Measurements from ENCODE around the gene ATP8A1. TPM values are rescaled to one million over a fixed set of nuclear protein-coding genes. Genes with fewer than 3 reads are reported as not detected.

Gene ATP8A1
- total and polyA plus RNA-seq, 2 of the 8 experiments (the other 6 are each of a cell fraction or from before 2014, with no cell fraction given), result 3.7 to 14.9 TPM

DNA sequence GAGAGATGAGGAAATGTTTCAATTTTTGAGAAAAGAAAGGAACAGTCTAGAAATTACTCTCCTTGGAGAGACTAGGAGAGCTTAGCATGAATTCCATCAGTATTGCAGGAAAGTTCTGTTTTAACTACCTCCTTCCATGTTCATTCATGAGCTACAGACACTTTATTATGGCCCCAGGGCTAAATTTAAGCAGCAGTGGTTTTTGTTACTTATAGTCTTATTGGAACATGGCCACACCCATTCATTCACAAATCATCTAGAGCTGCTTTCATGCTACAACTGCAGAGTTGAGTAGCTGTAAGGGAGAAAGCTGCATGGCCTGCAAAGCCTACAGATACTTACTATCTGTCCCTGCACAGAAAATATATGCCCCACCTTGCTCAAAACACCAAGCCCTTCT, 178.0 kb downstream of the ATP8A1 start:
- no peak overlapping the region for H4K5ac ChIP-seq (ENCODE audit: insufficient read length, low read depth, low read length)
- H2BK5ac ChIP-seq (ENCODE audit: low read depth, low read length), result no peak overlapping the region
- CTCF ChIA-PET (ENCODE audit: partially characterized antibody), result interaction anchor here (0.8 to 1.1 kb wide), 3 partner anchors 12 to 41 kb away, joined by 3 read pairs; no protein-coding TSS in a partner anchor
- H2BK12ac ChIP-seq (ENCODE audit: low read depth, low read length), result no peak overlapping the region; the same call in 1 of the 2 replicates
- H4K8ac ChIP-seq (ENCODE audit: extremely low read depth, insufficient read depth, low read length), result no peak overlapping the region
- H3K56ac ChIP-seq (replicated peaks; ENCODE audit: insufficient read length, low read depth, low read length), result no peak overlapping the region
- H3K4me1 ChIP-seq (replicated peaks in 1 of 4; ENCODE audit: control insufficient read depth in 3 of 4, insufficient read depth in 4 of 4, low read length in 3 of 4), result peaks cover 0 to 9% (median 1%) of the 10 kb centered on the region in 4 experiments; a peak in 4 of 7 replicates
- no peak overlapping the region for H3K27ac ChIP-seq (ENCODE audit: low read depth, low read length)
- H3K36me3 ChIP-seq (ENCODE audit: control insufficient read depth in 2 of 4, insufficient read depth in 4 of 4, low read length in 3 of 4), result no peaks in the 10 kb centered on the region
- POLR2A ChIA-PET (ENCODE audit: partially characterized antibody), result interaction anchor here (1.0 kb wide), 1 partner anchor 38 kb away, joined by 4 read pairs; no protein-coding TSS in a partner anchor
- no peak overlapping the region for H3K4me3 ChIP-seq (ENCODE audit: extremely low read depth in 1 of 4, insufficient read depth in 2 of 4, low read depth in 3 of 4, low read length in 4 of 4)
- no peak overlapping the region for H4K91ac ChIP-seq (replicated peaks; ENCODE audit: insufficient read length, low read length)
- no peak overlapping the region for H3K9ac ChIP-seq (replicated peaks in 1 of 4; ENCODE audit: extremely low read depth in 1 of 4, low read depth in 3 of 4, low read length in 3 of 4)
- DNase-seq (ENCODE audit: low read depth in 1 of 2, low spot score in 2 of 2) (no peak), FAIRE-seq (no peak)
- H3K23ac ChIP-seq (ENCODE audit: insufficient read length), result no peak overlapping the region
- H2BK120ac ChIP-seq (replicated peaks; ENCODE audit: low read depth, low read length), result no peak overlapping the region
- H2AFZ ChIP-seq (ENCODE audit: low read length), result no peak overlapping the region
- H3K4ac ChIP-seq (replicated peaks; ENCODE audit: insufficient read length, low read depth, low read length), result no peak overlapping the region
- H3K79me2 ChIP-seq (ENCODE audit: control insufficient read depth in 1 of 2, insufficient read depth in 2 of 2, low read length in 2 of 2), result no peaks in the 10 kb centered on the region
- H3K4me2 ChIP-seq (ENCODE audit: insufficient read depth in 1 of 2, low read depth in 2 of 2, low read length in 2 of 2), result no peak overlapping the region
- H2BK15ac ChIP-seq (ENCODE audit: low read length), result no peak overlapping the region
- no peaks in the 10 kb centered on the region for H4K20me1 ChIP-seq (replicated peaks in 1 of 2; ENCODE audit: control insufficient read depth in 1 of 2, insufficient read depth in 2 of 2, low read length in 2 of 2)
- no peak overlapping the region for H3K14ac ChIP-seq (ENCODE audit: insufficient read length)
- no peaks in the 10 kb centered on the region; the same call in 1 of the 2 replicates for H3K79me1 ChIP-seq (ENCODE audit: low read depth, low read length)
- no peaks in the 10 kb centered on the region for H3K9me3 ChIP-seq (ENCODE audit: insufficient read depth in 2 of 2, low read depth in 1 of 2, low read length in 1 of 2)
- no peaks in the 10 kb centered on the region for H3K23me2 ChIP-seq (ENCODE audit: low read depth, low read length)
- no peak overlapping the region for H3K18ac ChIP-seq (ENCODE audit: extremely low read depth, low read length)
- H2AK5ac ChIP-seq (ENCODE audit: low read depth, low read length), result no peak overlapping the region
- H3K27me3 ChIP-seq (replicated peaks in 1 of 4; ENCODE audit: control insufficient read depth in 3 of 4, extremely low read depth in 1 of 4, insufficient read depth in 3 of 4, low read length in 3 of 4), result no peaks in the 10 kb centered on the region
- TF ChIP-seq CEBPB (IDR thresholded peaks at IDR 0.05; ENCODE audit: low read depth, low read length) (no peak), TAF7 (optimal IDR thresholded peaks at IDR 0.05; ENCODE audit: borderline replicate concordance, low read depth, low read length) (no peak), SRF (IDR thresholded peaks at IDR 0.05; ENCODE audit: low read depth, low read length) (no peak)
- TF ChIP-seq, protein P1, sequence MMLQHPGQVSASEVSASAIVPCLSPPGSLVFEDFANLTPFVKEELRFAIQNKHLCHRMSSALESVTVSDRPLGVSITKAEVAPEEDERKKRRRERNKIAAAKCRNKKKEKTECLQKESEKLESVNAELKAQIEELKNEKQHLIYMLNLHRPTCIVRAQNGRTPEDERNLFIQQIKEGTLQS (IDR thresholded peaks at IDR 0.05; ENCODE audit: insufficient read depth, low read depth, low read length), result no peak
- TF ChIP-seq, protein P2, sequence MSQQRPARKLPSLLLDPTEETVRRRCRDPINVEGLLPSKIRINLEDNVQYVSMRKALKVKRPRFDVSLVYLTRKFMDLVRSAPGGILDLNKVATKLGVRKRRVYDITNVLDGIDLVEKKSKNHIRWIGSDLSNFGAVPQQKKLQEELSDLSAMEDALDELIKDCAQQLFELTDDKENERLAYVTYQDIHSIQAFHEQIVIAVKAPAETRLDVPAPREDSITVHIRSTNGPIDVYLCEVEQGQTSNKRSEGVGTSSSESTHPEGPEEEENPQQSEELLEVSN (IDR thresholded peaks at IDR 0.05), result no peak
- TF ChIP-seq, protein P3, sequence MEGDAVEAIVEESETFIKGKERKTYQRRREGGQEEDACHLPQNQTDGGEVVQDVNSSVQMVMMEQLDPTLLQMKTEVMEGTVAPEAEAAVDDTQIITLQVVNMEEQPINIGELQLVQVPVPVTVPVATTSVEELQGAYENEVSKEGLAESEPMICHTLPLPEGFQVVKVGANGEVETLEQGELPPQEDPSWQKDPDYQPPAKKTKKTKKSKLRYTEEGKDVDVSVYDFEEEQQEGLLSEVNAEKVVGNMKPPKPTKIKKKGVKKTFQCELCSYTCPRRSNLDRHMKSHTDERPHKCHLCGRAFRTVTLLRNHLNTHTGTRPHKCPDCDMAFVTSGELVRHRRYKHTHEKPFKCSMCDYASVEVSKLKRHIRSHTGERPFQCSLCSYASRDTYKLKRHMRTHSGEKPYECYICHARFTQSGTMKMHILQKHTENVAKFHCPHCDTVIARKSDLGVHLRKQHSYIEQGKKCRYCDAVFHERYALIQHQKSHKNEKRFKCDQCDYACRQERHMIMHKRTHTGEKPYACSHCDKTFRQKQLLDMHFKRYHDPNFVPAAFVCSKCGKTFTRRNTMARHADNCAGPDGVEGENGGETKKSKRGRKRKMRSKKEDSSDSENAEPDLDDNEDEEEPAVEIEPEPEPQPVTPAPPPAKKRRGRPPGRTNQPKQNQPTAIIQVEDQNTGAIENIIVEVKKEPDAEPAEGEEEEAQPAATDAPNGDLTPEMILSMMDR (IDR thresholded peaks at IDR 0.05; ENCODE audit: control extremely low read depth in 1 of 3, insufficient read depth in 1 of 3, low read depth in 1 of 3, low read length in 3 of 3), result no peak
- H2BK20ac ChIP-seq (ENCODE audit: low read length), result no peak overlapping the region
